Endodermal cell (in vitro differentiated cells): ENCODE data around the gene KCNK13. TPM values are rescaled to one million over a fixed set of nuclear protein-coding genes. Genes with fewer than 3 reads are reported as not detected.
A peak's percentile ranks its signal among the peaks of the same experiment; 100 is the strongest.

Experiments used
- DNase-seq: peaks from one replicate; pipeline ENCODE4 v3.0.0-alpha.2; 2017
- H3K27ac ChIP-seq: 2 replicates; pipeline ENCODE4 v1.5.1; 2013; ENCODE audit warnings: mild to moderate bottlenecking, low read depth, low read length, moderate library complexity
- H3K27me3 ChIP-seq: 2 replicates; pipeline ENCODE4 v1.6.1; 2013; ENCODE audit warnings: mild to moderate bottlenecking, low read length, moderate library complexity; ENCODE audit not compliant: insufficient read depth, control insufficient read depth, poor library complexity, severe bottlenecking
- H3K36me3 ChIP-seq: 2 replicates; pipeline ENCODE4 v1.7.0; 2013; ENCODE audit warnings: mild to moderate bottlenecking, low read length, moderate library complexity; ENCODE audit not compliant: control insufficient read depth, insufficient read depth
- H3K4me1 ChIP-seq: one replicate; pipeline ENCODE4 v1.7.0; 2013; ENCODE audit warnings: low read length; ENCODE audit not compliant: control insufficient read depth, insufficient read depth
- H3K4me3 ChIP-seq: 2 replicates; pipeline ENCODE4 v1.5.1; 2013; ENCODE audit warnings: mild to moderate bottlenecking, low read length, moderate library complexity
- H3K9ac ChIP-seq: 2 replicates; pipeline ENCODE4 v1.6.1; 2013; ENCODE audit warnings: mild to moderate bottlenecking, low read length, moderate library complexity; ENCODE audit not compliant: poor library complexity, severe bottlenecking; ENCODE audit errors: extremely low read depth
- H3K9me3 ChIP-seq: 2 replicates; pipeline ENCODE4 v1.6.1; 2013; ENCODE audit warnings: mild to moderate bottlenecking, low read length, moderate library complexity; ENCODE audit not compliant: control insufficient read depth
- H3K27ac Mint-ChIP-seq: 2 replicates; pipeline ENCODE4 v1.8.0; 2020; ENCODE audit warnings: mixed read lengths
- H3K27me3 Mint-ChIP-seq: 2 replicates; pipeline ENCODE4 v1.8.0; 2021; ENCODE audit warnings: mild to moderate bottlenecking, mixed read lengths; ENCODE audit not compliant: insufficient read depth
- H3K36me3 Mint-ChIP-seq: 2 replicates; pipeline ENCODE4 v1.8.0; 2020; ENCODE audit warnings: low read depth, mixed read lengths
- H3K4me1 Mint-ChIP-seq: 2 replicates; pipeline ENCODE4 v1.8.0; 2020; ENCODE audit warnings: mixed read lengths
- H3K4me3 Mint-ChIP-seq: 2 replicates; pipeline ENCODE4 v1.8.0; 2020; ENCODE audit warnings: mild to moderate bottlenecking, moderate library complexity, mixed read lengths
- H3K9me3 Mint-ChIP-seq: 2 replicates; pipeline ENCODE4 v1.8.0; 2020; ENCODE audit warnings: mild to moderate bottlenecking, mixed read lengths
- CTCF ChIP-seq: fragments of 200-600 bp; sonication (generic); conservative IDR thresholded peaks from 2 replicates; pipeline ENCODE4 v1.5.0; 2021; ENCODE audit warnings: antibody characterized with exemption, mild to moderate bottlenecking
- WGBS, 2 experiments: methylation state at CpG; one replicate each; pipeline versions ENCODE4 v1.1.5 to v1.1.7; 2013; ENCODE audit warnings: missing lambda C conversion rate in 2 of 2, mixed read lengths in 1 of 2; ENCODE audit not compliant: insufficient coverage in 1 of 2, insufficient read length in 1 of 2; 5-methylcytosine and 5-hydroxymethylcytosine counted together
- total RNA-seq, 2 donors: library from RNA; stranded (reverse); fragmentation: NEBNext Ultra II Directional in 1 of 2; extraction: Animal tissue kit (Norgen Biotek cat#: 25700) in 1 of 2; gene quantifications; 2 replicates in 1 of 2; 3 replicates in 1 of 2; pipeline ENCODE4 v1.2.1, GENCODE V29; 2021

KCNK13 gene
- total RNA-seq, 2 donors from 2014 or later, result 0.58 to 1.3 TPM

- Mint-ChIP-seq H3K9me3 (no peaks in the 10 kb centered on the region), H3K27me3 (peaks cover 65% of the 10 kb centered on the region), H3K4me3 (no peak overlapping the region), H3K36me3 (no peaks in the 10 kb centered on the region), H3K4me1 (peaks cover 13% of the 10 kb centered on the region), H3K27ac (no peak overlapping the region)
- Histone ChIP-seq H3K4me3 (no peak overlapping the region), H3K27ac (no peak overlapping the region), H3K36me3 (no peaks in the 10 kb centered on the region), H3K9ac (no peak overlapping the region), H3K9me3 (no peaks in the 10 kb centered on the region), H3K27me3 (peaks cover 62% of the 10 kb centered on the region), H3K4me1 (no peaks in the 10 kb centered on the region)
- DNase-seq, result no peak
- 85 to 97% methylated on average over 3 to 7 of the region's 7 CpGs for WGBS, 2 experiments
- TF ChIP-seq CTCF, result no peak
Observed at GRCh38 chr14:90058876-90059458, 2.8 kb upstream of the KCNK13 start.

- H3K27ac Mint-ChIP-seq, result no peak overlapping the region
- H3K27me3 ChIP-seq, result peaks cover 77% of the 10 kb centered on the region
Observed at GRCh38 chr14:90060312-90060964, 1.4 kb upstream of the KCNK13 start.

GRCh38 chr14:90060965-90061684, 669 bp upstream of the KCNK13 start:
- no peak overlapping the region for H3K27ac Mint-ChIP-seq
- peaks cover 78% of the 10 kb centered on the region for H3K27me3 Mint-ChIP-seq
- H3K4me1 ChIP-seq, result no peaks in the 10 kb centered on the region
- 1 to 2% methylated on average over 27 to 60 of the region's 60 CpGs for WGBS, 2 experiments
- H3K4me3 ChIP-seq, result peak overlapping the region; percentile 74
- H3K4me1 Mint-ChIP-seq, result peaks cover 13% of the 10 kb centered on the region
- peaks cover 82% of the 10 kb centered on the region for H3K27me3 ChIP-seq
- no peaks in the 10 kb centered on the region for H3K36me3 ChIP-seq
- no peaks in the 10 kb centered on the region for H3K9me3 ChIP-seq
- no peak for TF ChIP-seq CTCF
- H3K9me3 Mint-ChIP-seq, result no peaks in the 10 kb centered on the region
- no peaks in the 10 kb centered on the region for H3K36me3 Mint-ChIP-seq
- H3K9ac ChIP-seq, result no peak overlapping the region
- peak overlapping the region; percentile 65 for H3K4me3 Mint-ChIP-seq
- peak; percentile 82 for DNase-seq
- no peak overlapping the region for H3K27ac ChIP-seq

More at GRCh38 chr14:90060312-90060964, 1.4 kb upstream of the KCNK13 start:
- peaks cover 13% of the 10 kb centered on the region for H3K4me1 Mint-ChIP-seq
- H3K4me1 ChIP-seq, result no peaks in the 10 kb centered on the region
- TF ChIP-seq CTCF, result peak; percentile 89
- H3K9me3 Mint-ChIP-seq, result no peaks in the 10 kb centered on the region
- H3K9ac ChIP-seq, result no peak overlapping the region
- no peaks in the 10 kb centered on the region for H3K9me3 ChIP-seq
- H3K4me3 ChIP-seq, result peak overlapping the region; percentile 74
- DNase-seq, result peak; percentile 94
- peak overlapping the region; percentile 65 for H3K4me3 Mint-ChIP-seq
- no peaks in the 10 kb centered on the region for H3K36me3 Mint-ChIP-seq
- 0 to 1% methylated on average over 24 to 80 of the region's 80 CpGs for WGBS, 2 experiments
- H3K36me3 ChIP-seq, result no peaks in the 10 kb centered on the region
- peaks cover 76% of the 10 kb centered on the region for H3K27me3 Mint-ChIP-seq
- H3K27ac ChIP-seq, result no peak overlapping the region
